Left cardiac atrium (tissue), 4 donors: ENCODE measurements around the gene PBLD. TPM values are rescaled to one million over a fixed set of nuclear protein-coding genes. Genes with fewer than 3 reads are reported as not detected.

Source experiments
- ATAC-seq, 2 donors: fragments of 200-7000 bp; cut with Tn5 transposase; one replicate each; pipeline ENCODE4 v1.9.1; 2020; ENCODE audit warnings: mild to moderate bottlenecking in 2 of 2, moderate library complexity in 2 of 2
- DNase-seq: peaks from one replicate; pipeline ENCODE4 v3.0.0-alpha.2; 2020
- intact Hi-C, 2 donors: fragments of 100-400 bp; cut with DNase I; formaldehyde crosslinking; loops; one replicate each; pipeline versions ENCODE4 v1.14.1 to v1.15.1; 2022 to 2023
- long read RNA-seq: library from polyadenylated mRNA; unstranded; transcript quantifications from one replicate; pipeline ENCODE4 v2.0.0, GENCODE V29; 2021
- total RNA-seq, 2 donors: library from RNA; stranded (reverse); fragmentation: NEBNext Ultra II Directional; extraction: Animal tissue kit (Norgen Biotek cat#: 25700); gene quantifications; one replicate each; pipeline ENCODE4 v1.2.1, GENCODE V29; 2021
- donor health status: DM: no; HTN: yes; CAD: no.
- donor health status: DM: no; HTN: yes; CAD: no; lungs with severe emphysema.
- donor health status: DM: yes; HTN: yes; CAD: no.
- donor health status: Dilated cardiomyopathy.

The PBLD gene
- 1 to 10 TPM; 3.1 to 4.1 TPM for total RNA-seq
- long read RNA-seq, partial matches to known transcripts = 0 of 1 reads
- long read RNA-seq, other reads (novel, unspliced or antisense) = 0 of 1 reads

DNA sequence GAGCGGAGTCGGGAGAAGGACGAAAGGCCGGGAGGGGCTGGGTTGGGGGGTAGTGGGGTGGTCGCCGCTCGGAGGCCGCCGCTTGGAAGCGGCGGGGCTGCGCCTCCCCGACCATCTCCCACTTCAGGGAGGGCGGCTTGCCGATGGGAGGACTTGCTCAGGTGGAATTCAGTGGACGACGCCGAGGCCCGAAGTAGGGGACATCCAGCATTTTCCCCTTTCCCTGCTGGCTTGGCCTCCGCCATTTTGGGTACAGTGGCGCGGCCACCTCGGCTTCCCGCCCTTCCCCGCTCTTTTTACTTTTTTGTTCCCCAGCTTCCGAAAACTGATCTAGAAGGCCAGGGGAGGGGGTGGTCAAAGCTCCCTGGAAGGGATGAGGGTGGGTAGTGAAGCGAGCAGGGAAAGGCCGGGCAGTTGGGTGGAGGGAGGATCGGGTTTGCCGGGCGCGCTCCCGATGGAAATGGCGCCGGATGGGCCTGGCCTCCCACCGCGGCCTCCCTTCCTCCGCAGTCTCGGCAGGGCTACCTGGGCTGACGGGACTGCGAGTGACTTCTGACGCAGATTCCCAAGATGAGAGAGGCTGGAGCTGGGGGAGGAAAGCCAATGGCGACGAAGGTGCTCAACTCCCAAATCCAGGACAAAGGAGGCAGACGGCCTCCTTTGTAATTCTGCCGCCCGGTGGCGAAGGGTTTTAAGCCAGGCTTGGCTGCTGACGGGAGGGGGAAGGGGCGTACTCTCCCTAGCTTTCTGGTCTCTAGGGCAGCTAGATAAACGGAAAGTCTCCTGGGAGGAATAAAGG lies at the start of gene PBLD:
Gene PBLD, minus strand, starts transcription at position 670 of the 799 bp plus-strand sequence. CDS start 26,084 bp downstream, outside the sequence.
- intact Hi-C loops = loop anchor here in 1 of 2 donors (10.0 kb wide), 1 partner anchor 258 kb away; the partner anchor contains the start of gene HERC4
- peak; percentile 38 to 56 for ATAC-seq
- peak; percentile 79 for DNase-seq

DNA sequence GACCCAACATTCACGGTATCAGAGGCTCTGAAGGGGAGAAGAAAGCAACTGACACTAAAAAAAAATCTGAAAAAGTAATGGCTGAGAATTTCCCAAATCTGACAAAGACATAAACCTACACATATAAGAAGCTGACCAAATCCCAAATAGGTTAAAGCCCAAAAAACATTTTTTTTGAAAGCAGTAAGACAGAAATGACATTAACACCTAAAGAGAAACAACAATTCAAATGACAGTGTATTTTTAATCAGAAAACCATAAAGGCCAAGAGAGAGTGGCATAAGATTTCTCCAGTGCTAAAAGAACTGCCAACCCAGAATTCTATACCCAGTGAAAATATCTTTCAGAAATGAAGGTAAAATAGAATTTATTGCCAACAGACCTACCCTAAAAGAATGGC lies 38.9 kb upstream of the PBLD start:
- no peak for ATAC-seq
- no peak for DNase-seq
- intact Hi-C loops = no loop called here

DNA sequence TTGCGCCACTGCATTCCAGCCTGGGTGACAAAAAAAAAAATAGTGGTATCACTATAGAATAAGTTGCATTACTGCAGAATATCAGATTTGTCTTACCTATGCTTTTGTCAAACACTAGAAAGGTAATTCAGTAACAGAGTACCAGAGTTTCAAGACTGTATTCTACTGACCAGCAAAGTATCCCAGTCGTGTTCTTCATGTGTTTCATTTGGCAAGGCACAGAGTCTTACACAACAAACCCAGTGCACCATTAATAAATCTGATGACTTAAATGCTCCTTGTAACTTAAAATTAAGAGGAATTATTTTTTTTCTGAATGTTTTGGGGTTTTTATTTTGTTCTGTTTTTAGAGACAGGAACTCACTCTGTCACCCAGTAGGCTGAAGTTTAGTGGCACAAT lies 34.4 kb upstream of the PBLD start:
- ATAC-seq (no peak), DNase-seq (no peak)
- intact Hi-C loops = no loop called here

DNA sequence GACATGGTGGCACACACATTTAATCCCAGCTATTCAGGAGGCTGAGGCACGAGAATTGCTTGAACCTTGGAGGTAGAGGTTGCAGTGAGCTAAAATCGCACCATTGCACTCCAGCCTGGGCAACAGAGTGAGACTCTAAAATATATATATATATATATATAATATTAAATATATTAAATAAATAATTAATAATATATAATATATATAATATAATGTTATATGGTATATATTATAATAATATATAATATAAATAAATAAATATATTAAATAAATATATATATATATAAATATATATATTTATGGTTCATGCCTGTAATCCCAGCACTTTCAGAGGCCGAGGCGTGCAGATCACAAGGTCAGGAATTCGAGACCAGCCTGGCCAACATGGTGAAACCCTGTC lies 33.9 kb upstream of the PBLD start:
- ATAC-seq (no peak), DNase-seq (no peak)
- intact Hi-C loops = no loop called here

DNA sequence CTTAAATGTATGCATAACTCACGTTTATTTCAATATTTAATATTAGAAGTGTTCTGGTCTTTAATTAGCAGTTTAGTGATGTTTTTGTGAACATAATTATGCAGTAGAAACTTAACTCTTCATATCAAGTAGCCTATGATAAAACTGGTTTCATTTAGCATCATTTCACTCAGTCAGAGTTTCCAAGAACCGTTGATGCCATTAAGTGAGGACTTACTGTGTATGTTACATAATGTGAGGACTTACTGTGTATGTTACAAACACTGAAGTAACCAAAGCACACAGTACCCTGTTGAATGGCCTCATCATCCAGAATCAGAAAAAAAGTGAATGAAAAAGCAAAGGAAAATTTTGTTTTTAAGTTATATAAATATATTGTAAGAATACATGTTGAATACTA lies 32.9 kb upstream of the PBLD start:
- DNase-seq (no peak), ATAC-seq (no peak)
- intact Hi-C loops = no loop called here

DNA sequence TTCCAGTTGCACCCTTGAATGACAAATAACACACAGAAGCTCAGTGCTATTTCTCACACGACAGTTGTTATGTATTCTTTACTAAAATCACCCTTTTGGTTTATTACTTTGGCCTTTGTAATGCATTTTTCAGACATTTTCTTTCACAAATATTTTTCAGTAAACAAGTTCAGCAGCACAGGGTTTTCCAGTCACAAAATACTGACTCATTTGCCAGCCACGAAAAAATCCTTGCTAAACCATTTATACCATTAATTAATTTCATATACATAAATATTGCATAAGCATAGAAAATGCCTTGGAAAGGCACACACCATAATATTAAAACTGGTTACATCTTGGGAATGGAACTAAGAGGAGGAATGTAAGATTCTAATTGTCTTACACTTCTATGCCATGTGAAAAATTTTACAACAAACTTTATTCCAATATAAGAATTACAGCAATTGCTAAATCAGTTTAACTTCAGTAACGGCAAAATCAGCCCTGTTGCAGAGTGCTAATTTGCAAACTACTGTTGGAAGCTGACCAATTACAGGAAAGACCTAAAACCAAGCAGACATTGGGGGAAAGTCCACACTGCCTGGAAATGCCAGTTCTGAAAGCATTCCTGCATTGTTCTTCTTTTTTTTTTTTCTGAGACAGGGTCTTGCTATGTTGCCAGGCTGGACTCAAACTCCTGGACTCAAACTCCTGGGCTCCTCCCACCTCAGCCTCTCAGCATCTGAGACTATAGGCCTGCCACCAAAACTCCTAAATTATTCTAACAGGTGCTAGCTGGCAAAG lies 31.6 kb upstream of the PBLD start:
- ATAC-seq (no peak), DNase-seq (no peak)
- intact Hi-C loops = no loop called here

DNA sequence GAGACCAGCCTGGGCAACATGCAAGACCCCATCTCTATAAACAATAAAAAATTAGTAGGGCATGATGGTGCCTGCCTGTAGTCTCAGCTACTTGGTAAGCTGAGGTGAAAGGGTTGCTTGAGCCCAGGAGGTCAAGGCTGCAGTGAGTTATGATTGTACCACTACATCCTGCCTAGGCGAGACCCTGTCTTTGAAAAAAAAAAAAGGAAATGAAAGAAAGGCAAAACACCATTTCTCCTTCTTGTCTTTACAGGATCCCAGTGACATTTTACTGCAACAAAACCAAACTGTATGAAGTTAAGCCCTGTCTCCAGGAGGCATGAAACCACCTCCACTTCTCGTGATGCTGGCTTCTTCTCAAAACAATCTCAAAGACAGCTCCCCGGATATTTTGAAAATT lies 29.9 kb upstream of the PBLD start:
- intact Hi-C loops = no loop called here
- DNase-seq = no peak
- ATAC-seq = no peak

DNA sequence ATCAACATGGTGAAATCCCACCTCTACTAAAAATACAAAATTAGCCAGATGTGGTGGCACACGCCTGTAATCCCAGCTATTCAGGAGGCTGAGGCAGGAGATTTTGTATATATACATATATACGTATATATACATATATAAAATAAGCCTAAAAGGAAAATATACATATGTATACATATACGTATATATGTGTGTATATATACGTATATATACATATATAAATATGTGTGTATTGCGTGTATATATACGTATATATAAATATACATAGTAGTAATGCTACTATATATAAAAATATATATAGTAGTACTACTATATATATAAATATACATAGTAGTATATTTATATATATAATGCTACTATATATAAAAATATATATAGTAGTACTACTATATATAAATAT lies 26.5 kb upstream of the PBLD start:
- intact Hi-C loops = no loop called here
- DNase-seq (no peak), ATAC-seq (no peak)

DNA sequence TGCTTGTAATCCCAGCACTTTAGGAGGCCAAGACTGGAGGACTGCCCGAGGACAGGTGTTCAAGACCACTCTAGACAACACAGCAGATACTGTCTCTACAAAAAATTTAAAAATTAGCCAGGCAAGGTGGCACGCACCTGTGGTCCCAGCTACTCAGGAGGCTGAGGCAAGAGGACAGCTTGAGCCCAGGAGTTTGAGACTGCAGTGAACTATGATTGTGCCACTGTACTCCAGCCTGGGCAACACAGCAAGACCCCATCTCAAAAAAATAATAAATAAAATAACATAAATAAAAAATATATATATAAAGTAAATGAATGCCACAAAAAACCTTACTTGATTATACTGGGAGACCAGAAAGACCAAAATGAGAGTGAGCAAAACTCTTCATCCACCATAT lies 20.8 kb upstream of the PBLD start:
- no peak for ATAC-seq
- no peak for DNase-seq
- intact Hi-C loops = no loop called here

DNA sequence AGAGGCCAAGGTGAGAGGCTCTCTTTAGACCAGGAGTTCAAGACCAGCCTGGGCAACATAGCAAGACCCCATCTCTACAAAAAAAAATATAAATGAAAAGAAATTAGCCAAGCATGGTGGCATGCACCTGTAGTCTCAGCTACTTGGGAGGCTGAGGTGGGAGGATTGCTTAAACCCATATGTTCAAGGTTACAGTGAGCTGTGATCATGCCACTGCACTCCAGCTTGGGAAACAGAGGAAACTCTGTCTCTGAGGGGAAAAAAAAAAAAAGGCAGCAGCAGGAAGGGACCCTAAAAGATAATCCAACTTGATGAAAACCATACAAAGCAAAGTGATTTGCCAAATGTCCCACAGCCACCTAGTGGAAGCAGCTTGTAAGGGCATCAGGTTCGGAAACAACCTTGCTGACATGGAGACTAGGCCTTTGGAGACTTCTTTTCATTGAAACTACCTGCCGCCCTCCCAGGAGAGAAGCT lies 15.6 kb upstream of the PBLD start:
- DNase-seq (no peak), ATAC-seq (peak in 1 of 2 donors; percentile 44)
- intact Hi-C loops = no loop called here

DNA sequence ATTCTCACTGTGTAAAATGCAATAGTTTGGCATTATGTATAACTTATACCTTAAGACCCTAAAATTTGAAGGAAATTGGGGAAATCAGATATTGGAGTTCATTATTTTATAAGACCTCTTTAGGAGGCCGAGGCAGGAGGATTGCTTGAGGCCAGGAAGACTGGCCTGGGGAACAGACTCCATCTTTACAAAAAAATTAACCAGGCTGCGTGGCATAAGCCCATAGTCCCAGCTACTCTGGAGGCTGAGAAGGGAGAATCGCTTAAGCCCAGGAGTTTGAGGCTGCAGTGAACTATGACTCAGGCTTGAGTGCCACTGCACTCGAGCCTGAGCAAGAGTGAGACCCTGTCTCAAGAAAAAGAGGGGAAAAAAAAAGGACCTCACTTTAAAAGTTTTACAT lies 14.0 kb upstream of the PBLD start:
- DNase-seq = no peak
- ATAC-seq = no peak
- intact Hi-C loops = no loop called here

DNA sequence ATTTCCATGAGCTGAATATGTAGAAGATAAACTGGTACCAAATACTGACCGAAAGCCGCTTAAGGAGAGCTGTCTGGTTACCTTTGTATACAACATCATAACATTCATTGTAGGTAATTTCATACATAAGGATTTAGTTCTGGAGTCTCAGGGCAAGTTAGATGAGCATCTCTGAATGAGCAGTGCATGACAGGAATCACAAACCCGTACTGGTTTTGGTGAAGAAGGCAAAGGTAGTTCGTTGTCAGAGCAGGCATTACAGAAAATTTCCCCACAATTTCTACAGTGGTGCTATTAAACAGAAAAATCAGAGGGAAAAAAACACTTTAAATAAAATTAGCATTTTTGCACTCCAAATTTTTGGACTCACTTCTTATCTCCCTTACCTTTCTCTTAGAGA lies 12.9 kb upstream of the PBLD start:
- DNase-seq (no peak), ATAC-seq (no peak)
- intact Hi-C loops = no loop called here

DNA sequence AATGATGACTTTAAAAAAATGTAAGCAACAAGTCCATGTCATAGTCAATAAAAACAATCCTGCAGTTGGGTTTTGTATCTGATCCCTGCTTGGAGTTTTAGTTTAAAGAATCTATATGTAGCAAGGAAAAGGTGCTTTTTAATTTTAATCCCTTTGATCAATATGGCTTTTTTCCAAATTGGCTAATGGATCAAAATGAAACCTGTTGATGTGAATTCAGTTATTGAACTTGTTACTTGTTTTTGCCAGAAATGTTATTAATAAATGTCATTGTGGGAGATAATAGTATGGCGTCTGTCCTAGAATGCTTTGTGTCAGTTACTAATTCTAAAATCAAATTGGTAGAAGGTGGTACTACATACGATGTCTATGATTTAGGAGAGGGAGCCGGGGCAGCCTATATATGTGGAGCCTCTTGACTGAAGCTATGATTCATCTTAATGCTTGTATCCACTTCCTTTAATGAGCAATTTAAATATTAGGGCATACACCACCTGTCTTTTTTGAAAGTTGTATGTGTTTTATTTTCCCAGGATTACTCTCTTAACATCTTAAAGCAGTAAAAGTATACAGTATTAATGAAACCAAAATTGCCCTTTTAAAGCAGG lies 10.3 kb upstream of the PBLD start:
- intact Hi-C loops = no loop called here
- DNase-seq = no peak
- no peak for ATAC-seq

DNA sequence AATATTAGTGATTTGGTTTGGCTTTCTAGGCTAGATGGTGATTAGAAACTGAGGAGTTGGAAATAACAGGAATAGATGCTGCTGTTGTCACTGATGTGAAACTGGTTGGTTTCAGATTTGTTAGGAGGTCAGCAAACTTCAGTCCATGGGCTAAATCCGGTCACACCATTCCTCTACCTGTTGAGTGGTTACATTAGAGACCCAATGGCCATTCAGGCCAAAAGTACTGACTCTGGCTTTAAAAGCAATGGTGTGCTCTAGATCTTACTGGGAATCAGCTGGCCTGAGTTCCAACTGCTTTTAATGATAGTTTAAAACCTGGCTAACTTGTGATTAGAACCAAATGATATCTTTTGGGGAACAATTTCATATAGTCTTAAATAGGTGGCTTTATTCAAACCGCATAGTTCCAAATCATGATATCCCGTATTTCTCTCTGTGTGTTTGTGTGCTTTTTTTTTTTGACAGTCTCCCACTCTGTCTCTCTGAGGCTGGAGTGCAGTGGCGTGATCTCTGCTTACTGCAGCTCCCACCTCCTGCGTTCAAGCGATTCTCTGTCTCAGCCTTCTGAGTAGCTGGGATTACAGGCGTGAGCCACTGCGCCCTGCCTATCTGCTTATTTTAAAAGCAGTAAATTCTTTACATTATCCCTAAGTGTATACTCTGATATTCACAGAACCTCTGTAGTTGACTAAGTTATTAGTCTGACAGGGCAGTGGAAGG lies 7.8 kb upstream of the PBLD start:
- intact Hi-C loops = no loop called here
- DNase-seq (no peak), ATAC-seq (no peak)

DNA sequence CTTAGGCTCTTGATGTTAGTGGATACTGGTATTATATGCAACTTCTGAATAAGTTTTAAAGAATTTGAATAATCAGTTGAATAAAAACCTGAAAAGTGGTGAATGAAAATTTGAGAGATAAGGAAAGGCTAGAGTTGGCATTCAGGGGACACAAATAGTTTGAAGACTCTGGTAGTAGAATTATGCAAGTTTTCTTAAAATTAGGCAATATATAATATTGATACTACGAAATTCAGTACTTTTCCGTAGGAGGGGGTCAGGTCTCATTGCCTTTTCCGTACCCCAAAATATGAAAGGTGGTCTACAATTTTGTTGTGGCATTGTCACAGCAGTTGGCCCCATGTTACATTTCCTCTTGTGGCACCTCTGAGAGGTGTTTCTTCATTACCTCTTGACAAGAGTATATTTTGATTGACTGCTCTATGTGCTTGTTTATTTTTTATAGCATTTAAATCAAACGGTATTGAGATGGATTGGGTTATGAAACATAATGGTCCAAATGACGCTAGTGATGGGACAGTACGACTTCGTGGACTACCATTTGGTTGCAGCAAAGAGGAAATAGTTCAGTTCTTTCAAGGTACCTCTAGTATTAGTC lies 4.1 kb upstream of the PBLD start:
- intact Hi-C loops = loop anchor here in 1 of 2 donors (10.0 kb wide), 1 partner anchor 262 kb away; the partner anchor contains the start of gene HERC4
- ATAC-seq = no peak
- no peak for DNase-seq

DNA sequence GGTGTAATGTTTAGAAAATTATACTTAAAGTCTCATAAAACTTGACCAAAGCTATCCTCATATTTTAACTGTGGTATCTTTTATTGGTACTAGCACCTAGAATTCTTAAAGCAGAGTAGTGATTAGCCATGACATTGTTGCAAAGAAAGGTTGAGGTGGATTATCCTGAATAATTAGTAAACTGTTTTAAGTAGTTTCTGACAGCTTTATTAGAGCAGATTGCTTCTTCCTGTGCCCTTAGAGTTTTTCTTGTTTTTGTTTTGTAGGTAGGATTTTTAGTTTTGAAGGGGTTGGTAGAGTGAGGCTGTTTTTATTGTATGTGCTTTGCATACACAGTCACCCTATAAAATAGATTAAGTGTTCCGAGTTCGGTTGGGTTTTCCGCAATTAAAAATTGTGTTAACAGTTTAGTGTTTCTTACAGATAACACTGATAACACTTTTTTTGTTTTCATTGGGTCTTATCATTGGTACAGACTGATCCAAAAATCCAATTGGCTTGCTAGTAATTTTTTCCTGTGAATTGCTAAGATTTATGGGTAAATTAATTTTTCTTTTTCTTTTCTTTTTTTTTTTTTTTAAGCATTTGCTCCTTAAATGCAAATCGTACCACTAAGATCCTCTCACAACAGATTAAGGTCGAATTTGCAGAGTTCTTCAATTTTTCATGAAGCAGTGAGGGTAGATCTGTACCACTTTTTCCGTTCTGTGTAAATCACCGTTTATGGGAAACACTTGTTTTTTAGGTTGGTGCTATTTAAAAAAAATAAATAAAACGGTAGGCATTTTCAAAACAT lies 2.1 kb upstream of the PBLD start:
- DNase-seq = no peak
- intact Hi-C loops = loop anchor here in 1 of 2 donors (10.0 kb wide), 1 partner anchor 260 kb away; the partner anchor contains the start of gene HERC4
- no peak for ATAC-seq

DNA sequence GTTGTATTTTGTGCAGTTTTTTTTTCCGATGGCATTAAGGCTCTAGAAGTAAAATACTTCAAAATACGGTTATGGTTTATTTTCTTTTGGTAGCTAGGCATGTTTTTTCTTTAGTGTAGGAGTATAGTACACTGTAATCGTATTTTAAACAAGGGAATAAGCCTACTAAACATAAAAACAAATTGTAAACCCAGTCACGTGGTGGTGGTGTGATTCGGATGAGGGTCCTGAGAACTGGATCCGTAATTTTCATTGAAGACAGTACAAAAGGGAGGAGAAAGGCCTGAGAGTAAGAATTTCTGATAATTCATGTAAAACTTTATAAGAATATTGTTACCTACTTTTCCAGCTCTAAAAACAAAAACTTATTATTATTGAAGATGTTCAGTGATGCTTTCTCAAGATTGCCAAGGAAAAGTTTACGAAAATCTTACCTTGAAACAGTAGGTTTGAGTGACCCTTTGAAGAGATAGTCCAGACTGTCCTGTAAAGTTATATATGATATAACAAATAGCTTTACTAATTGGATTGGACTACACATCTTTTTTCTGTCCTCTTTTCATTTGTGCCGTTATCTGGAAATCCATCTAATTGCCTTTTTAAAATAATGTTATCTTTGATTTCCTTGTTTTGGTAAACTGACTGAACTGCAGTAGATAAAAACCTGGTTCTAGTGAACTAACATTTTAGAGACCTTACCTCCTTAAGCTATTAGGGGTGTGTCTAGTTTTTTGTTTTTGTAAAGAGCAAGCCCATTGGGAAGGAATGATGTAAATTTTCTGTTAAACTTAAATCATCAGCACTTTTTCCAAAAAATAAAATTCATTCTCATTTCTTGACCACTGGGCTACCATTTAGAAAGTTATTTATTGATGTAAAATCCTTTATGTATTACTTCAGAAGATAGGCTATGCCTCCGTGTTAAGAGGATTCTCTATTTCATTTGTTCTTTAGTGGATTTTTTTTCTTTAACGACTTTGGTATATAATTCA lies 1.0 kb upstream of the PBLD start:
- ATAC-seq (no peak), DNase-seq (no peak)
- intact Hi-C loops = loop anchor here in 1 of 2 donors (10.0 kb wide), 1 partner anchor 259 kb away; the partner anchor contains the start of gene HERC4
